Esophagus mucosa (tissue), 1 donor: Measurements from ENCODE around the gene AMELX. TPM values are rescaled to one million over a fixed set of nuclear protein-coding genes. Genes with fewer than 3 reads are reported as not detected.

Experiments
- ATAC-seq: fragments of 200-7000 bp; cut with Tn5 transposase; one replicate; pipeline ENCODE4 v1.9.1; 2020
- total RNA-seq: library from RNA; stranded (reverse); gene quantifications from one replicate; pipeline ENCODE4 v1.2.4, GENCODE V29; 2023
- donor health status: DM: yes; HTN: yes; CAD: no.

The AMELX gene
- total RNA-seq: not detected

- no peak for ATAC-seq
These were observed at the start of gene AMELX for GRCh38 chrX:11293113-11293512. AMELX (plus strand) TSS chrX:11293413; CDS start chrX:11294789, 1,376 bp downstream.

DNA sequence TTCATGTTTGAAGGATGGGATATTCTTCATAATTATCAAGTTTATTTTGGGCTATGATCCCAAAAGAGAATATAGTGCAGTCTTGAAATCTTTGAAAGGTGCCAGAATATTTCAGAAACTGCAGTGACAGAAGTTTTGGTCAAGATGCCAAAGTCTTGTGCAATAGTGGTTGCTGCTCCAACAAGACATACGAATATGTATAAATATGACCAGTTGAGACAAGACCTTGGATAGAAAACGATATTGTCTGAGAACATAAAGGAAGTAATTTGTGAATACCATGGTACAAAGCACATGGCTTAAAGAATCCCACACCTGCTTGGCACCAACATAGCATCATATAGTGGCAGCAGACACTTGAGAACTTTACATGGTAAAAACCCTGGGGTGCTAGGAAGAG, 48.6 kb upstream of the AMELX start:
- ATAC-seq: peak; percentile 95

GRCh38 chrX:11254417-11255109, 38.6 kb upstream of the AMELX start:
- ATAC-seq: no peak

GRCh38 chrX:11257290-11257689, 35.9 kb upstream of the AMELX start:
- no peak for ATAC-seq

DNA sequence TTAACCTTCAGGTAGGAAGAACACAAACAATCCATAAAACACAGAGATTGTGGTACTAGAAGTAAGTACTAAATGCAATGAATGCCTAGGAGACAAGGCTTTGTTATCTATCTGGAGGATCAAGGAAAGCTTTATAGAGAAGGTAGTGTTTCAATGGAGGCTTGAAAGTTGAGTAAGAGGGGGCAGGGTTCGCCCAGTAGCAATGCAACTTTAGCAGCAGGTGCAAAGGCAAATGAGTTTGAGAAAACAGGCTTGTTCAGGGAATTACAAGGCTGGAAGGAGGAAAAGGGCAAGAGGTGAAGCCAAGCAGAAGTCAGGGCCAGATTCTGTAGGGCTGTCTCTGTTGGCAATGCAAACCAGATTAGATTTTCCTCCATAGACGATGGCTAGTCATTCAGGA, 35.5 kb upstream of the AMELX start:
- no peak for ATAC-seq

- no peak for ATAC-seq
These were observed 33.8 kb upstream of the AMELX start for GRCh38 chrX:11259437-11259836.

DNA sequence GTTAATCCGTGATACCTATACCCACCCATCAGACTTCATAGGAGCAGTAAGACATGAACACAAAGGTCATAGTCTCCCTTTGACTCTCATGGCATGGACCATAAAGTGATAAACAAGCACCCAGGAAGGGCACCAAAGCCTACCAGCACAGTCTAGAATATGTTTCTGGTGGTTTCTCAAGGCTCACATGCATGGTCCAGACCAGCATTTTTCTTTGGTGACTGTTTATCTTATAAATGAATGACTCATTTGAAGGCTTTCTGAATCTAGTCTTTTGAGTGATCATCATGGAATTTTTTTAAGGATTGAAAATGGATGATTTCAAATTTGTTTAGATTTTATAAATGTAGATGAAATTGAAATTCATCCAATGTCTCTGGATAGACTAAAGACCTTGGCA, 32.0 kb upstream of the AMELX start:
- ATAC-seq: no peak

DNA sequence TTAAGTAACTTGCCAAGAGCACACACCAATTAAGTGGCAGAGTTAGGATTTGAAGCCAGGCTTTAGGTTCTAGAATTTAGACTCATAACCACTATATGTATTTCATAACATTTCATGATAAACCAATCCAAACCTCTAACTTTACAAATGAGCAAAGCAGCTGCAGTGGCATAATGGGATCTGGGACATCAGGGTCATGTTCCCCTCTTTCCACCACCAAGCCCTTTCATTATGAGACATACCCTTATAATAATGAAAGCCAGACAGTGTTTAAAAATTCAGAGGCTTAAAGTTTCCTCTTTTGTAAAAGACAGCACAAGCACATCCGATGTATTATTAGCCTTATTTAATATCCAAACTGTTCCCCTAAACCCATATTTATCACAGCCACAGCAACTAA, 28.3 kb upstream of the AMELX start:
- no peak for ATAC-seq

GRCh38 chrX:11265352-11265751, 27.9 kb upstream of the AMELX start:
- ATAC-seq: no peak

GRCh38 chrX:11266573-11267003, 26.6 kb upstream of the AMELX start:
- ATAC-seq: no peak

- ATAC-seq: peak; percentile 31
These were observed 25.8 kb upstream of the AMELX start for GRCh38 chrX:11267425-11267824.

DNA sequence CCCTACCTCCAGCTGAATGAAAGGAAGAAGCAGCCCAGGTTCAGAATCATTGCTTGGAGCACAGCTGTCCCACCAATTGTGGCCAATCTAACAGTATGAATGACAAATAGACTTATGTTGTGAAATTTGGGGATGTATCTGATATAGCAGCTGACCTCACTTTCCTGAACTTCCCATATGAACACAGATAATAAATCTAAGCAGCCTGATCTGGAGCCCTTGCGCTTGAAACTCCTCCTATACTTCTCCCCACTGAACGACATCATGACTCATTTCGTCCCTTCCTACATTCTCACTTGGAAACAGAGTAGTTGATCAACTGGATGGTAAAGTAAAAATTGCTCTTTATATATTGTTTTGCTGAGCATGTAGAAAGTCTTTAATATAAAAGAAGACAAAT, 24.2 kb upstream of the AMELX start:
- ATAC-seq: no peak

GRCh38 chrX:11269996-11270395, 23.2 kb upstream of the AMELX start:
- ATAC-seq: no peak

DNA sequence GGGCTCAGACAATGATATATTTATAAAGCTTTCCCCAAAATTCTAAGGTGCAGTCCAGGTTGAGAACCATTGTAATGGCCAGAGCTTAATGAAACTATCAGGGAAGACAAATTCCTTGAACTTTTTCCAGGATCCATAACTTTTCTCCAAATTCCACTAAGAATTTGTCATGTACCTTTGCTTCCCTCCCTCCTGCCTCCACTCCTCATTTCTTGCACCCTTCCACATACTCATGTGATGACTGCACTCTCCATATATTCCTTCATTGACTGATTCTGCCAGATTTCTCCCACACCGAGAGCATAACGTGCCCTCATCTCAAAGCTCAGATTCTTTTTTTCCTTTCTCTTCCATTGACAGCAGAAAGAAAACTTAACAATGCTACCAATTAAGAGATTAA, 20.9 kb upstream of the AMELX start:
- no peak for ATAC-seq

DNA sequence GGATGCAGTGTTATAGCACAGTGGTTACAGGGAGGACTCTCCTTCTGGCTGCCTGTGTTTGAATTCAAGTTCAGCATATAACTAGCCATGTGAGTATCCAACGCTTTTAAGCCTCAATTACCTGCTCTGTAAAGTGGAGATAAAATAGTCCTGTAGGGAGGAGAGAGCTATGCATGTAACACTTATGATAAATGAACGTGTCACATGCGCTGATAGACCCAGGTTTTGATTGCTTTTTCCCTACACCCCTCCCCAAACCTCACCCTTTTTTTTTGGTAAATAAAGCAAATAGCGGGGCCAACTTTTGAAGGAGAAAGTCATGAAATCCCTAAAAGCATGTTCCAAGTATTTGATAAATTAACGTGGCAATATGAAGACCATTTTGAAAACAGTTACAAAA, 20.4 kb upstream of the AMELX start:
- no peak for ATAC-seq

GRCh38 chrX:11273544-11273943, 19.7 kb upstream of the AMELX start:
- ATAC-seq: no peak

- ATAC-seq: no peak
These were observed 11.2 kb upstream of the AMELX start for GRCh38 chrX:11282043-11282442.

GRCh38 chrX:11285651-11286050, 7.6 kb upstream of the AMELX start:
- no peak for ATAC-seq

GRCh38 chrX:11287505-11287904, 5.7 kb upstream of the AMELX start:
- no peak for ATAC-seq

DNA sequence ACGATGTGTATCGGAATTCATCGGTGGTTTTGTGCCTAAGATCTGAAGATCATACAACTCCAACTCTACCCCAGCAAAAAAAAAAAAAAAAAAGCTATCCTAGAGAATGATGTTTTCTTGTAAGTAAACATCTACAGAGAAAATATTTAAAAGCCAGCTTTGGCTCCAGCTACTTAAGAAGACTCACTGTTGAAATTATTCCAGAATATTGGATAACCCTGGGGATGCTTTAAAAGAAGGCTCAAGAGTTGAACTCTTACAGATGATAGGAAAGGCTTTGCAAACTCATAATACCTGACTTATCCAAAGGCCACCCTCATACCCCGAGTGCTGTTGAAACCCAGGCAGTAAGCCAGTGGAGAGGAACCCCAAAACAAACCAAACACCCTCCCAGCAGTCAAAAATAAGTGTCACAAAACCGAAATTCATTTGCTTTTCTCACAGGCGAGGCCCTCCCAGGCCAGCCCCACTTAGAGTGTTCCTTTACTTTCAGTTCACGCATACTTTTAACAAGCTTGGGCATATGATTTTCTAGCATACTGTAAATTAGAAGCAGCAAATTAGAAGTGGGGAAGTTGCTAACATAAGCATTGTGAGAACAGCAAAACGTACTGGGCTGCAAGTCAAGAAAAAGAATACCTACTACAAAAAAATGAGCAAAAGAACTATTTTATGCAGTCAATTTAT, 2.7 kb upstream of the AMELX start:
- ATAC-seq: no peak

DNA sequence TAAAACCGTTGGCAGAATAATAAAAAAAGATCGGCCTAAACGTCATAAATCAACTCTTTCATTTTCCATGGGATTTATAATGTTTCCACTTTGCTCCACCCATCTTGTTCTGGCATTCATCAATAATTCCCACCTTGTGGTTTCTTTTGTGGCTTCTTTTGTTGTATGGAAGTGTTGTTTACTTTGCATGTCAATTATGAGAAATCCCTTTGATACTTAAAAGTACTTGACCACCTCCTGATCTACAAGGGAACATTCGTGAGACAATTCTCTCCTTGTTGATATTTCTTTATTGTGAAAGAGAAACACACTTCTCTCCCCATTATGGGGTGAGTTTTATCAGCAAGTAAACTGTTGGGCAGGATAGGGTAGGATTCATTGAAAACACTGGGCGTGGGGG, 2.8 kb downstream of the AMELX start:
- no peak for ATAC-seq

GRCh38 chrX:11298600-11298999, 5.4 kb downstream of the AMELX start:
- ATAC-seq: no peak

DNA sequence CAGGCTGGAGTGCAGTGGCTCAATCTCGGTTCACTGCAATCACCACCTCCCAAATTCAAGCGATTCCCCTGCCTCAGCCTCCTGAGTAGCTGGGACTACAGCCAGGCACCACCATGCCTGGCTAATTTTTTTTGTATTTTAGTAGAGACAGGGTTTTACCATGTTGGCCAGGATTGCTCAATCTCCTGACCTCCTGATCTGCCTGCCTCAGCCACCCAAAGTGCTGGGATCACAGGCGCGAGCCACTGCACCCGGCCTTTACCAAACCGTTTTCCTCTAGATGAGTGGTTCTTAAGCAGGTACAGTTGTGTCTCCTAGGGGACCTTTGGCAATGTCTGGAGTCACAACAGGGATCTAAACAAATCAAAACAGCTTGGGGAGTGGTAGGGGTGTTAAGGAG, 11.6 kb downstream of the AMELX start:
- ATAC-seq: no peak

DNA sequence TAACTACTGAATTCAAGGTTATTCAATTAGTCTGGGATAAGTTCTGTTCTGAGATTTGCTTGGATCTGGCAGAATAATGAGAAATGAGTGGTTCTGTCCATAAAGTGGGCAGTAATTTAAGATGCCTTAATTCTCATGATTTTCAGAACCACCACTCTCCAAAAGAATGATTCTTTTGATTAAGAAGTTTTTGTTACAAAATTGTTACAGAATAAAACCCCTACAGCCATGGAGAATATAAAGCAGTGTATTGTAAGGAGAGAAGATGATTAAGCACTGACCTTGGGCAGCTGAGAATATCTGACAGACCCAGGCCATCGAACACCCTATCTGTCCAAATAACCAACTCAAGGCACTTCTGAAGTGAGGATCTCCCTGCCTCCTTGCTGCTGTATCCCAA, 12.4 kb downstream of the AMELX start:
- ATAC-seq: no peak

- no peak for ATAC-seq
These were observed 16.0 kb downstream of the AMELX start for GRCh38 chrX:11309220-11309619.
